Spinal cord (tissue), 10 donors: ENCODE measurements around the gene AXDND1. TPM values are rescaled to one million over a fixed set of nuclear protein-coding genes. Genes with fewer than 3 reads are reported as not detected.

Experiments used
- DNase-seq, 6 donors: peaks; one replicate each; pipeline versions ENCODE4 v3.0.0 to v3.0.0-alpha.2; 2013 to 2015; ENCODE audit warnings: low spot score in 6 of 6, low read depth in 4 of 6
- H3K27ac ChIP-seq: one replicate; pipeline ENCODE4 v1.5.1; 2013; ENCODE audit warnings: low read depth, low read length, control low read depth
- H3K27me3 ChIP-seq: one replicate; pipeline ENCODE4 v1.6.1; 2013; ENCODE audit warnings: low read length; ENCODE audit not compliant: control insufficient read depth, insufficient read depth
- H3K36me3 ChIP-seq: one replicate; pipeline ENCODE4 v1.6.1; 2013; ENCODE audit warnings: low read length; ENCODE audit not compliant: control insufficient read depth, insufficient read depth
- H3K4me1 ChIP-seq: one replicate; pipeline ENCODE4 v1.6.1; 2013; ENCODE audit warnings: low read length; ENCODE audit not compliant: control insufficient read depth, insufficient read depth
- H3K4me3 ChIP-seq: one replicate; pipeline ENCODE4 v1.5.1; 2013; ENCODE audit warnings: low read depth, low read length, control low read depth
- H3K9me3 ChIP-seq: one replicate; pipeline ENCODE4 v1.6.1; 2013; ENCODE audit warnings: low read length; ENCODE audit not compliant: control insufficient read depth, insufficient read depth
- WGBS: methylation state at CpG from one replicate; pipeline ENCODE4 v1.1.5; 2013; ENCODE audit warnings: missing lambda C conversion rate; ENCODE audit not compliant: insufficient coverage; 5-methylcytosine and 5-hydroxymethylcytosine counted together
- polyA plus RNA-seq, 2 donors: library from polyadenylated mRNA; unstranded; fragments of 120-200 nt; gene quantifications; one replicate each; pipeline ENCODE4 v1.2.1, GENCODE V29; 2013; ENCODE audit not compliant: insufficient read length in 2 of 2
- total RNA-seq, 2 donors: library from RNA; depleted of rRNA in 1 of 2; stranded (reverse); fragments of 120-200 nt in 1 of 2; fragments of >200 nt in 1 of 2; gene quantifications; one replicate each; pipeline versions ENCODE4 v1.2.3 to v1.2.4, GENCODE V29; 2013 to 2014
- donor health status: healthy.

AXDND1 gene
- total and polyA plus RNA-seq, 4 donors = 0.59 to 2.4 (median 0.88) TPM

- no peaks in the 10 kb centered on the region for H3K36me3 ChIP-seq
- H3K27ac ChIP-seq = no peak overlapping the region
- 3% methylated on average over 60 of the region's 60 CpGs for WGBS
- peaks cover 2% of the 10 kb centered on the region for H3K9me3 ChIP-seq
- peaks cover 2% of the 10 kb centered on the region for H3K27me3 ChIP-seq
- peaks cover 6% of the 10 kb centered on the region for H3K4me1 ChIP-seq
- peak; percentile 28 to 87 (median 45) for DNase-seq
- H3K4me3 ChIP-seq = peak overlapping the region; percentile 32
Measured at GRCh38 chr1:179586107-179586823, 220.5 kb downstream of the AXDND1 start.

- no peak for DNase-seq
- no peak overlapping the region for H3K4me3 ChIP-seq
- H3K27ac ChIP-seq = no peak overlapping the region
- H3K9me3 ChIP-seq = peaks cover 2% of the 10 kb centered on the region
- peaks cover 17% of the 10 kb centered on the region for H3K4me1 ChIP-seq
- WGBS = 98% methylated on average over 5 of the region's 6 CpGs
- H3K27me3 ChIP-seq = peaks cover 13% of the 10 kb centered on the region
- H3K36me3 ChIP-seq = no peaks in the 10 kb centered on the region
Measured at GRCh38 chr1:179587336-179587735, 221.6 kb downstream of the AXDND1 start.

DNA sequence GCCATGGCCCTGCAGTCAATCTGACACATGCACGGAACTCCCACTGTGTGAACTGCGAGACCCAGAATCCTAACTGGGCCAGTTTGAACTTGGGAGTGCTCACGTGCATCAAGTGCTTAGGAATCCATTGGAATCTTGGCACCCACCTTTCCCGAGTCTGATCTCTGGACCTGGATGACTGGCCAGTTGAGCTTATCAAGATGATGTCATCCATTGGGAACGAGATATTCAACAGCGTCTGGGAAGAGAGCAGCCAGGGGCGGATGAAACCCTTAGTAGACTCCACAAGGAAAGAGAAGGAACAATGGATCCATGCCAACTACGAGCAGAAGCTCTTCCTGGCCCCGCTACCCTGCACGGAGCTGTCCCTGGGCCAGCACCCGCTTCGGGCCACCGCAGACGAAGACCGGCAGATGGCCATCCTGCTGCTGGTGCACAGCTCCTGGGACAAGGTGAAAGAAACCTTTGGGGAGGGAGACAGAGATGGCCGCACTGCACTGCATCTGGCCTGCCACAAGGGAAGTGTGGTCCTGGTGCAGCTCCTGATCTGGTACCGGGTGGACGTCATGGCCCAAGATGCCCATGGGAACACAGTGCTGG lies 222.8 kb downstream of the AXDND1 start:
- no peak for DNase-seq
- Histone ChIP-seq H3K27ac (no peak overlapping the region), H3K4me3 (no peak overlapping the region), H3K9me3 (peaks cover 2% of the 10 kb centered on the region), H3K27me3 (peaks cover 18% of the 10 kb centered on the region), H3K36me3 (no peaks in the 10 kb centered on the region), H3K4me1 (peaks cover 17% of the 10 kb centered on the region)
- WGBS = 96% methylated on average over 18 of the region's 18 CpGs

- peaks cover 2% of the 10 kb centered on the region for H3K9me3 ChIP-seq
- 93% methylated on average over 3 of the region's 4 CpGs for WGBS
- peaks cover 17% of the 10 kb centered on the region for H3K4me1 ChIP-seq
- no peaks in the 10 kb centered on the region for H3K36me3 ChIP-seq
- no peak overlapping the region for H3K27ac ChIP-seq
- no peak overlapping the region for H3K4me3 ChIP-seq
- peak in 1 of 6 donors; percentile 75 for DNase-seq
- peaks cover 21% of the 10 kb centered on the region for H3K27me3 ChIP-seq
Measured at GRCh38 chr1:179589509-179589908, 223.7 kb downstream of the AXDND1 start.

DNA sequence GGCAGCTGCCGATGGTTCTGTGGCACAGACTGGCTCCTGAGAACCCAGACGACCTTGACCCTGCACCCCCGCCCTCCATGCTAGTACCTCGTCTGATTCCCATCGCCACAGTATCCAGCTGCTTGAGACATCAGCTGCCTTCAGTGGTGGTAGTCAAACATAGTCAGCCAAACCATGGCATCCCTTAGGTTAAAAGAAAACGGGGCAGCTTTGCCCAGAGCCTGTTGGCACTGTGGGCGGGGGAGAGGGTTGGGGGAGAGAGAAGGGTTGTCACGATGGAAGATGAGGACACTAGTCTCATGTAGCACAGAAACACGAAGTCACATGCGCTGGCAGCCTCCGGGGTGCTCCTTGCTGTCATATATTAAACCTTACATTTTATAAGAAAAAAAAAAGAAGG lies 224.9 kb downstream of the AXDND1 start:
- H3K9me3 ChIP-seq = peaks cover 2% of the 10 kb centered on the region
- peaks cover 21% of the 10 kb centered on the region for H3K27me3 ChIP-seq
- no peak overlapping the region for H3K4me3 ChIP-seq
- 82% methylated on average over 5 of the region's 11 CpGs for WGBS
- no peak for DNase-seq
- no peak overlapping the region for H3K27ac ChIP-seq
- H3K36me3 ChIP-seq = no peaks in the 10 kb centered on the region
- H3K4me1 ChIP-seq = peaks cover 17% of the 10 kb centered on the region

DNA sequence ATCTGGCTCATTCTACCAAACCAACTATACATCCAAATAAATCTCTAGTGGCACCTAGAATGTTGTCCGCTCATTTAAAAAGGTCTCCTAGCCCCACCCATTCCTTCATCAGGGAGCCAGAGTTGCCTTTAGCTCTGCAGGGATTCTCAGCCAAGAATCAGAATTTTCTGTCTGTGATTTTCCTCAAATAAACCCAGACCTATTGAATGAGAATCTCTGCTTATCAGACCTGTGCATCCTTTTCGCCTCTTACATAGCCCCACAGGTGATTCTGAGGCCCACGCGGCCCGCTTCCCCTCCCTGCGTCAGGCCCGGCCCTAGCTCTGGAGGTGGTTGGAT lies 225.5 kb downstream of the AXDND1 start:
- Histone ChIP-seq H3K27ac (no peak overlapping the region), H3K36me3 (no peaks in the 10 kb centered on the region), H3K9me3 (peaks cover 2% of the 10 kb centered on the region), H3K27me3 (peaks cover 21% of the 10 kb centered on the region), H3K4me1 (peaks cover 17% of the 10 kb centered on the region), H3K4me3 (peak overlapping the region; percentile 16)
- DNase-seq = no peak
- WGBS = 28% methylated on average over 6 of the region's 7 CpGs

DNA sequence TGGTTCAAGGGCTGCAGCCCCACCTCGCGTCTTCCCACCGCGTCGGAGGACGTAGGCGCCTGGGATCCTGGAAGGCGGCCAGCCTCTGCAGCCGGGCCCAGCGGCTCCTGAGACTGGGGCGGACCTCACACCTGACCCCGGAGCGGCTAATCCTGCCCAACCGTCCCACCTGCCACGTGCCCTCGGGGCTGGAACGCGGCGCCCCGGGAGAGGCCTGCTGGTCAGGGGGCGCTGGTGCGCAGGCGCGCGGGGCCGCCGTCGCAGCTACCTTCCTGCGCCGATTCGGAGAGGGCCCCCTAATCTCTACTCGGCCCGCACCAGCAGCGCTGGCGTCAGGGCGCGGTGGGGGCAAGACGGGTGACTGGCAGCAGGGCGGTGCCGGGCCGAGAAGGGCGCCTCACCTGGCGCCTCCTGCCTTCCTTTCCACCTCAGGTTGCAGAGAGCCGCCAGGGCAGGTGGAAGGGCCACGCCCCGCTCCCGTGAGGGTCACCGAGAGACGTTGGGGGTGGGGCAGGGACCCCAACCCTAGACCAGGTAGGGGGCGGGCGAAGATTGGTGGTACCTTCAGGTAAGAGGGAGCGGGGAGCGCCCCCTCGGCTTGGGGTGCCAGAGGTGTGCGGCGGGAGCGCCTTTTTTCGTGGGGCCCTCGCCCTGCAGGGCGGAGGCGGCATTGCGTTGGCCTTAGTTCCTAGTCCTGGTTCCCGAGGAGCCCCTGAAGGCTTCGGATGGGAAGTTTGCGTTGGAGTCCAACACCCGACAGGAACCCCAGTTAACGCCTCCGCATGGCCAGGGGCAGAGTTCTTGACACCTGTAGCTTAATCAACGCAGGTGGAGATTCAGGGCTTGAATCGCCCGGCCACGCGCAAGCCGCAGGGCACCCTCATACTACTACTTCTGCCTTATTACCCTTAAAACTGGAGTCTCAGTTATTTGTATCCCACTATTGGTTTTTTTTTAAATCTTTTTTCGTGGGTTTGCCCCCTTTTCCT lies 226.1 kb downstream of the AXDND1 start, which contains the start of gene TDRD5:
TSS of gene TDRD5 (plus strand) at position 241 of the 989 bp plus-strand sequence. CDS start 784 bp downstream, outside the sequence.
- H3K27ac ChIP-seq = no peak within 1 kb of the TSS
- WGBS = 14% methylated on average over 72 of the region's 75 CpGs
- DNase-seq = peak in 2 of 6 donors; percentile 51 to 54
- no peaks in the 10 kb centered on the region for H3K36me3 ChIP-seq
- peaks cover 12% of the 10 kb centered on the region for H3K4me1 ChIP-seq
- peaks cover 21% of the 10 kb centered on the region for H3K27me3 ChIP-seq
- H3K9me3 ChIP-seq = peaks cover 2% of the 10 kb centered on the region
- peak within 1 kb of the TSS; percentile 16 for H3K4me3 ChIP-seq

- Histone ChIP-seq H3K27ac (no peak overlapping the region), H3K4me3 (no peak overlapping the region), H3K9me3 (peaks cover 1% of the 10 kb centered on the region), H3K27me3 (peaks cover 3% of the 10 kb centered on the region), H3K4me1 (no peaks in the 10 kb centered on the region), H3K36me3 (no peaks in the 10 kb centered on the region)
- DNase-seq = no peak
- WGBS = no CpG with 5 or more reads among the region's 1 CpG
Measured at GRCh38 chr1:179598631-179599030, 232.9 kb downstream of the AXDND1 start.

- H3K27ac ChIP-seq = no peak overlapping the region
- peak in 2 of 6 donors; percentile 32 to 68 for DNase-seq
Measured at GRCh38 chr1:179599623-179600249, 234.0 kb downstream of the AXDND1 start.

More at GRCh38 chr1:179599623-179600249, 234.0 kb downstream of the AXDND1 start:
- H3K4me1 ChIP-seq = no peaks in the 10 kb centered on the region
- H3K9me3 ChIP-seq = peaks cover 1% of the 10 kb centered on the region
- H3K4me3 ChIP-seq = no peak overlapping the region
- no peaks in the 10 kb centered on the region for H3K27me3 ChIP-seq
- H3K36me3 ChIP-seq = no peaks in the 10 kb centered on the region
